Mucosa of descending colon (tissue), 3 donors: ENCODE results near the gene CCDC3. TPM values are rescaled to one million over a fixed set of nuclear protein-coding genes. Genes with fewer than 3 reads are reported as not detected.

Experiments used
- ATAC-seq: fragments of 200-7000 bp; cut with Tn5 transposase; one replicate; pipeline ENCODE4 v1.9.1; 2020; ENCODE audit warnings: mild to moderate bottlenecking, moderate library complexity
- DNase-seq, 3 donors: peaks; one replicate each; pipeline ENCODE4 v3.0.0-alpha.2; 2020
- H3K36me3 ChIP-seq: fragments of 200-600 bp; one replicate; pipeline ENCODE4 v1.8.0; 2021; ENCODE audit warnings: low read depth, mild to moderate bottlenecking
- H3K4me1 ChIP-seq: fragments of 200-600 bp; one replicate; pipeline ENCODE4 v1.8.0; 2021; ENCODE audit warnings: low read depth, mild to moderate bottlenecking
- H3K4me3 ChIP-seq: fragments of 200-600 bp; one replicate; pipeline ENCODE4 v1.8.0; 2021; ENCODE audit warnings: mild to moderate bottlenecking
- H3K9me3 ChIP-seq: fragments of 200-600 bp; one replicate; pipeline ENCODE4 v1.8.0; 2021; ENCODE audit warnings: mild to moderate bottlenecking
- CTCF ChIP-seq: fragments of 200-600 bp; IDR thresholded peaks from one replicate; pipeline ENCODE4 v1.8.0; 2022; ENCODE audit warnings: antibody characterized with exemption, mild to moderate bottlenecking
- intact Hi-C, 2 donors: fragments of 100-400 bp; cut with DNase I in 1 of 2; cut with micrococcal nuclease in 1 of 2; formaldehyde crosslinking; loops; one replicate each; pipeline versions ENCODE4 v1.11.0 to v1.11.1; 2022; cut with DNase I, micrococcal nuclease
- total RNA-seq, 3 donors: library from RNA; stranded (reverse); fragmentation: NEBNext Ultra II Directional in 2 of 3; extraction: Animal tissue kit (Norgen Biotek cat#: 25700) in 2 of 3; gene quantifications; one replicate each; pipeline versions ENCODE4 v1.2.1 to v1.2.4, GENCODE V29; 2021 to 2023
- donor health status: DM: no; HTN: no; CAD: no; lungs with moderate emphysema.
- donor health status: DM: no; HTN: no; CAD: no.
- donor health status: DM: no; HTN: yes; CAD: no.

The CCDC3 gene
- total RNA-seq, 3 donors from 2014 or later: 0.84 to 3.3 (median 2.3) TPM

GRCh38 chr10:12862459-12862858 lies 139.1 kb downstream of the CCDC3 start:
- H3K4me1 ChIP-seq: no peaks in the 10 kb centered on the region

GRCh38 chr10:12854988-12855387 lies 146.5 kb downstream of the CCDC3 start:
- Histone ChIP-seq H3K4me1 (no peaks in the 10 kb centered on the region), H3K4me3 (no peak overlapping the region), H3K36me3 (no peaks in the 10 kb centered on the region), H3K9me3 (no peaks in the 10 kb centered on the region)
- DNase-seq (no peak), ATAC-seq (no peak)
- intact Hi-C loops: no loop called here
- TF ChIP-seq CTCF: no peak

More at GRCh38 chr10:12862459-12862858, 139.1 kb downstream of the CCDC3 start:
- DNase-seq (no peak), ATAC-seq (no peak)
- no peak for TF ChIP-seq CTCF
- Histone ChIP-seq H3K4me3 (no peak overlapping the region), H3K36me3 (no peaks in the 10 kb centered on the region), H3K9me3 (no peaks in the 10 kb centered on the region)
- intact Hi-C loops: no loop called here

- no peak for DNase-seq
- Histone ChIP-seq H3K36me3 (no peaks in the 10 kb centered on the region), H3K4me1 (no peaks in the 10 kb centered on the region), H3K4me3 (no peak overlapping the region), H3K9me3 (no peaks in the 10 kb centered on the region)
- intact Hi-C loops: no loop called here
- TF ChIP-seq CTCF: no peak
- ATAC-seq: no peak
Observed at GRCh38 chr10:12852687-12853086, 148.8 kb downstream of the CCDC3 start.

- Histone ChIP-seq H3K36me3 (no peaks in the 10 kb centered on the region), H3K4me1 (no peaks in the 10 kb centered on the region), H3K4me3 (no peak overlapping the region), H3K9me3 (no peaks in the 10 kb centered on the region)
- DNase-seq: no peak
- intact Hi-C loops: no loop called here
- no peak for ATAC-seq
- TF ChIP-seq CTCF: no peak
Observed at GRCh38 chr10:12849319-12850181, 152.0 kb downstream of the CCDC3 start.

- ATAC-seq: no peak
Observed at GRCh38 chr10:12848439-12849173, 152.9 kb downstream of the CCDC3 start.

More at GRCh38 chr10:12848439-12849173, 152.9 kb downstream of the CCDC3 start:
- DNase-seq: no peak
- TF ChIP-seq CTCF: no peak
- Histone ChIP-seq H3K36me3 (no peaks in the 10 kb centered on the region), H3K4me1 (no peaks in the 10 kb centered on the region), H3K9me3 (no peaks in the 10 kb centered on the region), H3K4me3 (no peak overlapping the region)
- intact Hi-C loops: no loop called here
